ENCODE data around the gene CD48.

CD48 gene

DNA sequence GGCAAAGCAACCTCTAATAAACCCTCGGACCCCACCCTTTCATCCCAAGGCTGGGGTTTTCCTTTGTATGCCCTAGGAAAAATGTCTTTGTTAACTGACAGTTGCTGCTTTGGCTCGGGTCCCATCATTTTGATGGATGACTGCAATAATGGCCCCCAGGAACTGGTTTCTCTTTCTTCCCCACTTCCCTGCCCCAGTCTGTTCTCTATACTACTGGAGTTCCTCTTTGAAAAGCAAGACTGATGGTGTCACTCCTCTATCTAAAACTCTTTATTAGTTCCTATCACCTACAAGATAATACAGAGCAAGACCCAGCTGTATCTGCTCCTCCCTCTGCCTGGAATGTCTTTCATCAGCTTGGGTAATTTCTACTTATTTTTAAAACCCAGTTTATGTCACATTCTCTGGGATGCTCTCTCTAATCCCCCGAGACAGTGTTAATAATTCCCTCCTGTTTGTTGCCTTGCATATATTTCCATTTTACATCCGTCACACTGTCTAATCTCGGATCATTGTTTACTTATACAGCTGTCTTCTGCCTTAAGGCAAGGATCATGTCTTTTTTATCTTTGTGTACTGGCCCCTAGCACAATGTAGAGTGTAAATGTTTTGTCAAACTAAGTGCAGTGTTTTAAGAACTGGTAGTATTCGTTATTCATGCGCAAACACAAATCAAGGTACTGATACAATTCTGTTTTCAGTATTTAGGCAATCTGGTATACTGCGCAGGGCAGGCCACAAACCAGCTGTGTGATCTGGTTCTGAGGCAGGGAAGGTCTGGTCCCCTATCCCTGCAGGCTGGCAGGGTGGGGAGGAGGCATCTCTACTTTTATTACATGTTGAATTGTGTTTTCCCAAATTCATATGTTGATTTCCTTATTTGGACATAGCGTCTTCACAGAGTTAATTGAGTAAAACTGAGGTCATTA, 80.8 kb downstream of the CD48 start:
- Histone ChIP-seq H3K4me3 (ENCODE audit: low read length) (no peak overlapping the region), H3K4me2 (ENCODE audit: low read length) (peak overlapping the region; percentile 32), H3K79me2 (ENCODE audit: control insufficient read depth, low read length) (no peaks in the 10 kb centered on the region), H3K9me3 (ENCODE audit: control insufficient read depth, insufficient read depth, low read length) (no peaks in the 10 kb centered on the region), H3K4me1 (ENCODE audit: control insufficient read depth, low read length) (peaks cover 54% of the 10 kb centered on the region), H3K9me2 (replicated peaks; ENCODE audit: control insufficient read depth, low read length) (no peaks in the 10 kb centered on the region), H3K36me3 (ENCODE audit: control insufficient read depth, low read length) (no peaks in the 10 kb centered on the region), H3K27ac (ENCODE audit: low read depth, low read length) (no peak overlapping the region), H3K27me3 (ENCODE audit: control insufficient read depth, low read length) (no peaks in the 10 kb centered on the region; the same call in 1 of the 2 replicates), H4K20me1 (ENCODE audit: control insufficient read depth, insufficient read depth, low read depth, low read length) (no peaks in the 10 kb centered on the region), H3F3A (ENCODE audit: control insufficient read depth, insufficient read depth) (no peaks in the 10 kb centered on the region)
- TF ChIP-seq CTCF (IDR thresholded peaks at IDR 0.05; ENCODE audit: low read depth, low read length, poor library complexity, severe bottlenecking): no peak
- no peak for TF ChIP-seq EZH2phosphoT487 (IDR thresholded peaks at IDR 0.05; ENCODE audit: borderline replicate concordance, low read length)

GRCh38 chr1:160629286-160630210, 82.1 kb downstream of the CD48 start:
- Histone ChIP-seq H3K9me2 (replicated peaks; ENCODE audit: control insufficient read depth, low read length) (no peaks in the 10 kb centered on the region), H3F3A (ENCODE audit: control insufficient read depth, insufficient read depth) (peaks cover 10% of the 10 kb centered on the region), H3K4me2 (ENCODE audit: low read length) (peak overlapping the region; percentile 32), H3K4me1 (ENCODE audit: control insufficient read depth, low read length) (peaks cover 67% of the 10 kb centered on the region), H3K27ac (ENCODE audit: low read depth, low read length) (no peak overlapping the region), H3K9me3 (ENCODE audit: control insufficient read depth, insufficient read depth, low read length) (no peaks in the 10 kb centered on the region), H3K36me3 (ENCODE audit: control insufficient read depth, low read length) (no peaks in the 10 kb centered on the region), H3K79me2 (ENCODE audit: control insufficient read depth, low read length) (no peaks in the 10 kb centered on the region), H4K20me1 (ENCODE audit: control insufficient read depth, insufficient read depth, low read depth, low read length) (no peaks in the 10 kb centered on the region), H3K4me3 (ENCODE audit: low read length) (no peak overlapping the region), H3K27me3 (ENCODE audit: control insufficient read depth, low read length) (no peaks in the 10 kb centered on the region; the same call in 1 of the 2 replicates)
- no peak for TF ChIP-seq EZH2phosphoT487 (IDR thresholded peaks at IDR 0.05; ENCODE audit: borderline replicate concordance, low read length)

- Histone ChIP-seq H4K20me1 (ENCODE audit: control insufficient read depth, insufficient read depth, low read depth, low read length) (no peaks in the 10 kb centered on the region), H3F3A (ENCODE audit: control insufficient read depth, insufficient read depth) (peaks cover 10% of the 10 kb centered on the region), H3K79me2 (ENCODE audit: control insufficient read depth, low read length) (no peaks in the 10 kb centered on the region), H3K9me3 (ENCODE audit: control insufficient read depth, insufficient read depth, low read length) (no peaks in the 10 kb centered on the region), H3K27ac (ENCODE audit: low read depth, low read length) (no peak overlapping the region), H3K4me1 (ENCODE audit: control insufficient read depth, low read length) (peaks cover 73% of the 10 kb centered on the region), H3K27me3 (ENCODE audit: control insufficient read depth, low read length) (no peaks in the 10 kb centered on the region; the same call in 1 of the 2 replicates), H3K36me3 (ENCODE audit: control insufficient read depth, low read length) (no peaks in the 10 kb centered on the region), H3K4me2 (ENCODE audit: low read length) (no peak overlapping the region), H3K4me3 (ENCODE audit: low read length) (no peak overlapping the region), H3K9me2 (replicated peaks; ENCODE audit: control insufficient read depth, low read length) (no peaks in the 10 kb centered on the region)
- no peak for TF ChIP-seq CTCF (IDR thresholded peaks at IDR 0.05; ENCODE audit: low read depth, low read length, poor library complexity, severe bottlenecking)
- TF ChIP-seq EZH2phosphoT487 (IDR thresholded peaks at IDR 0.05; ENCODE audit: borderline replicate concordance, low read length): no peak
Measured at GRCh38 chr1:160628799-160629263, 82.8 kb downstream of the CD48 start.

Measured in DOHH2 (cell line).